HG03575 (cell line): ENCODE data around the gene ANKRD30B.
"Not testable (repeated sequence)": the region's sequence is repeated elsewhere in the genome, so short reads cannot be mapped to it uniquely, and the experiment has no call there.

Experiments used
- ATAC-seq: cut with Tn5 transposase; IDR thresholded peaks from one replicate; pipeline ENCODE4 v1.9.1; 2021; ENCODE audit not compliant: unreplicated experiment, insufficient number of reproducible peaks, low FRiP score; ENCODE audit errors: extremely low read depth

The ANKRD30B gene

DNA sequence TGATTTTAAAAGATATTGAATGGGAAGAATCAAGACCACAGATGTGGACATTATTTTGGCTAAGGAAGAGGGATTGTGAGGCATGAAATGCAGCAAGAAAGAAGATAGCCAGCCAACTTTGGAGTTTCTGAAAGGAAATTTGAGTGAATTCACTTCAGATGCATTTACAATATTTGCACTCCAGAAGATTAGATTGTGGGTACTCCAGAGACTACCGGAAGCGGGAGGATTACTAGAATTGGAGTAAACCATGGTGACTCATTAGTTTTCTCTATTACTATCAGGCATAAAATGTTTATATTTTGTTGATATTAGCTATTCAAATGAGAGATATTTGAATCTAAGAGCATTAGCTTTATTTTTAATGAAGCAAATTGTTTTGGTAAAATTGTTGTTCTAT is 93.6 kb downstream of the ANKRD30B start:
- not testable (repeated sequence) for ATAC-seq

DNA sequence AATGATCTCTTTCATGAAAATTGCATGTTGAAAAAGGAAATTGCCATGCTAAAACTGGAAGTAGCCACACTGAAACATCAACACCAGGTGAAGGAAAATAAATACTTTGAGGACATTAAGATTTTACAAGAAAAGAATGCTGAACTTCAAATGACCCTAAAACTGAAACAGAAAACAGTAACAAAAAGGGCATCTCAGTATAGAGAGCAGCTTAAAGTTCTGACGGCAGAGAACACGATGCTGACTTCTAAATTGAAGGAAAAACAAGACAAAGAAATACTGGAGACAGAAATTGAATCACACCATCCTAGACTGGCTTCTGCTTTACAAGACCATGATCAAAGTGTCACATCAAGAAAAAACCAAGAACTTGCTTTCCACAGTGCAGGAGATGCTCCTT is 103.6 kb downstream of the ANKRD30B start:
- not testable (repeated sequence) for ATAC-seq

DNA sequence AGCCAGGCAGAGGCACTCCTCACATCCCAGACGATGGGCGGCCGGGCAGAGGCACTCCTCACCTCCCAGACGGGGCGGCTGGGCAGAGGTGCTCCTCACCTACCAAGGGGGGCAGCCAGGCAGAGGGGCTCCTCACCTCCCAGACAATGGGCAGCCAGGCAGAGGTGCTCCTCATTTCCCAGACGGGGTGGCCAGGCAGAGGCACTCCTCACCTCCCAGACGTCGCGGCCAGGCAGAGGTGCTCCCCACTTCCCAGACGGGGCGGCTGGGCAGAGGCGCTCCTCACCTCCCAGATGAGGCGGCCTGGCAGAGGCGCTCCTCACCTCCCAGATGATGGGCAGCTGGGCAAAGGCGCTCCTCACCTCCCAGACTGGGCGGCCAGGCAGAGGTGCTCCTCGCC is 107.7 kb downstream of the ANKRD30B start:
- not testable (repeated sequence) for ATAC-seq

DNA sequence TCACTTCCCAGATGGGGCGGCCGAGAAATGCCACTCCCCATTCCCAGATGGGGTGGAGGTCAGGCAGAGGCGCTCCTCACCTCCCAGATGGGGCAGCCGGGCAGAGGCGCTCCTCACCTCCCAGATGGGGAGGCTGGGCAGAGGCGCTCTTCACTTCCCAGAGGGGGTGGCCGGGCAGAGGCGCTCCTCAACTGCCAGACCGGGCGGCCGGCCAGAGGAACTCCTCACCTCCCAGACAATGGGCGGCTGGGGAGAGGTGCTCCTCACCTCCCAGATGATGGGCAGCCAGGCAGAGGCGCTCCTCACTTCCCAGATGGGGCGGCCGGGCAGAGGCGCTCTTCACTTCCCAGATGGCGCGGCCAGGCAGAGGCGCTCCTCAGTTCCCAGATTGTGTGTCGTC is 108.3 kb downstream of the ANKRD30B start:
- ATAC-seq = not testable (repeated sequence)

DNA sequence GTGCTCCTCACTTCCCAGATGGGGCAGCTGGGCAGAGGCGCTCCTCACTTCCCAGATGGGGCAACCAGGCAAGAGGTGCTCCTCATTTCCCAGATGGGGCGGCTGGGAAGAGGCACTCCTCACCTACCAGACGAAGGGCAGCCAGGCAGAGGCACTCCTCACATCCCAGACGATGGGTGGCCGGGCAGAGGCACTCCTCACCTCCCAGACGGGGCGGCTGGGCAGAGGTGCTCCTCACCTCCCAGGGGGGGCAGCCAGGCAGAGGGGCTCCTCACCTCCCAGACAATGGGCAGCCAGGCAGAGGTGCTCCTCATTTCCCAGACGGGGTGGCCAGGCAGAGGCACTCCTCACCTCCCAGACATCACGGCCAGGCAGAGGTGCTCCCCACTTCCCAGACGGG is 110.5 kb downstream of the ANKRD30B start:
- not testable (repeated sequence) for ATAC-seq

DNA sequence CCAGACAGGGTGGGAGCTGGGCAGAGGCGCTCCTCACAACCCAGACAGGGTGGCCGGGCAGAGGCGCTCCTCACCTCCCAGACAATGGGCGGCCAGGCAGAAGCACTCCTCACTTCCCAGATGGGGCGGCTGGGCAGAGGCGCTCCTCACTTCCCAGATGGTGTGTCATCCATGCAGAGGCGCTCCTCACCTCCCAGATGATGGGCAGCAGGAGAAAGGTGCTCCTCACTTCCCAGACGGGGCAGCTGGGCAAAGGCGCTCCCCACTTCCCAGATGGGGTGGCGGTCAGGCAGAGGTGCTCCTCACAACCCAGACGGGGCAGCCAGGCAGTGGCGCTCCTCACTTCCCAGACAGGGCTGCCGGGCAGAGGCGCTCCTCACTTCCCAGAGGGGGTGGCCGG is 112.0 kb downstream of the ANKRD30B start:
- not testable (repeated sequence) for ATAC-seq

DNA sequence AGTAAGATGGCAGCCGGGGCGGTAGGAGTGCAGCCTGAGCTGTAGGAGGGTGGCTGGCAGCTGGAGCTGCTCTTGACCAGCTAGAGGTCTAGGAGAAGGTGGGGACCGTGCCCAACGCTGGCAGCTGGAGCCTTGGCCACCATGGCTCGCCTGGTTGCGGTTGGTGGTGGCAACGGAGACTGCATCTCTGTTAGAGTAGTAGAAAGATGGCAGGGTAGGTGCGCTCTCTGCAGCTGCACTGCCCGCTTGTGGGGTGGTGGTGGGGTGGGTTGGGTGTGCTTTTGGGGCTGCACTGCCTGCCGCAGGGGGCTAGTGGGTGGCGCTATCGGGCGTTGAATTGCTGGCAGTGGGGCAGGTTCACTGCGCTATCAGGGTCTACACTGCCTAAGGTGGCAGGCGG is 118.5 kb downstream of the ANKRD30B start:
- not testable (repeated sequence) for ATAC-seq

DNA sequence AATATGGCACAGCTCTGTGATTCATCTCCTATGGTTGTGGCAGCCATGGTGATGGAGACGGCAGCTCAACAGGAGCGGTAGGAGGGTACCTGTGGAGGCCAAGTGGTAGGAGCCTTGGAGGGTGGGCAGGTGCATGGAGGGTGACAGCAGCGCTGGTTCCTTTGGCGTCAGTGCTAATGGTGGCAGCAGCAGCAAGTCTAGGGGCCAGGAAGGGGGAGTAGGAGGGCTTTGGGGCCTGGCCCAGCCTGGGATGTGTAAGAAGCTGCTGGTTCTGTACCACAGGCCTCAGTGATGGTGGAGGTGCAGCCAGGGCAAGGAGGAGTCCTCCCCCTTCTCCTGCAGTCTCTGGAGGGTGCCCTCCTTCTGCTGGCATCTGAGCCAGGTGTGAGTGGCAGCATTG is 120.0 kb downstream of the ANKRD30B start:
- ATAC-seq = not testable (repeated sequence)

DNA sequence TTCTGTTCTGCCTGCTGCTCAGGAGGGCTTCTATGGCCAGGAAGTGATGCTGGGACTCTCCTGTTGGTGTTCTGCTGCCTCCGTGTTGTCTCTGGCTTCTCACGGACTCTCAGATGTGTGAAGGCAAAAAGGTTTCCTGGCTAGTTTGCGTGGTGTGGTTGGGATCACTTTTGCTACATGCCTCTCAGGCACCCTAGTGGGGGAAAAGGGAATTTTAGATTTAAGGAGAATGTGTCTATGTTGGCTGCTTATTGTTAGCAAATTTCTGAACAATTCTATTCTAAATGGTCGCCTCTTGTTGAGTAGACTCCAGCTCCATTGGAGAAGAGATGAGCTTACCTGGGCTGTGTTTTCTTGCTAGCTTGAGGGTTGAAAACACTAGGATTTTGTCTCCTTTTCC is 120.9 kb downstream of the ANKRD30B start:
- not testable (repeated sequence) for ATAC-seq

DNA sequence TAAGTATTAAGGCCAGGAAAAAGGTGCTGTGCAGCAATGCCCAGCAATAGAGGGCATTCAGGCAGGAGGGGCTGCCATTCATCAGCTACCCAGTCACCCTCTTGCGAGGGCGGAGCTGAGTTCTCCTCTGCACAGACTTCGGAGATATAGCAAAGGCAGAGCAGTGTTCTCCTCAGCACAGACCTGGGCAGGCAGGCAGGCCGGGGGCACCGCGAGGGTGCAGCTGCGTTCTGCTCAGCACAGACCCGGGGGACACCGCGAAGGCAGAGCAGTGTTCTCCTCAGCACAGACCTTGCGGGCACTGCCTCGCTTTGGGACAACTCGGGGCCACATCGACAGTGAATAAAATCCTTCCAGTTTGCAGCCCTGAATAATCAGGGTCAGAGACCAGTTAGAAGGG is 130.9 kb downstream of the ANKRD30B start:
- not testable (repeated sequence) for ATAC-seq

DNA sequence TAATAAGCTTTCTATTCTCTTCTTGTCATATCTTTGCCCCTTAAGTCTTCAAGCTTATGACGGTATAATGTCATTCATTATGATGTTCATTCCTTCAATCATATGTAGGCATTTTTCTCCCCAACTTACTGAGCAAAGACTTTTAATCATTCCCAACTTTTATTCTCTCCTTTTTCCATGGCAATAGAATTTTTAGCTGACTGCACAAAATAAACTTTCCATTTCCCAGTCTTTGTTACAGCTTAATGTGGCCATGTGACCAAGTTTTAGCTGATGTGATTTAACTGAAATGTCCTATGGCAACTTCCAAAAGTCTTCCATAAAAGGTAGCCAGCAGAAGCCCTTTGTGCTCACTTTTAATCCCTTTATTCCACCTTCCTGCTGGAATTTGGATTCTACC is 152.5 kb downstream of the ANKRD30B start:
- no peak for ATAC-seq
